HG02571 (cell line): ENCODE data around the gene PRKX.
"Not testable (repeated sequence)": the region's sequence is repeated elsewhere in the genome, so short reads cannot be mapped to it uniquely, and the experiment has no call there.

ENCODE experiments used
- ATAC-seq: cut with Tn5 transposase; IDR thresholded peaks from one replicate; pipeline ENCODE4 v1.9.1; 2021; ENCODE audit warnings: mild to moderate bottlenecking, moderate library complexity; ENCODE audit not compliant: unreplicated experiment

PRKX gene

DNA sequence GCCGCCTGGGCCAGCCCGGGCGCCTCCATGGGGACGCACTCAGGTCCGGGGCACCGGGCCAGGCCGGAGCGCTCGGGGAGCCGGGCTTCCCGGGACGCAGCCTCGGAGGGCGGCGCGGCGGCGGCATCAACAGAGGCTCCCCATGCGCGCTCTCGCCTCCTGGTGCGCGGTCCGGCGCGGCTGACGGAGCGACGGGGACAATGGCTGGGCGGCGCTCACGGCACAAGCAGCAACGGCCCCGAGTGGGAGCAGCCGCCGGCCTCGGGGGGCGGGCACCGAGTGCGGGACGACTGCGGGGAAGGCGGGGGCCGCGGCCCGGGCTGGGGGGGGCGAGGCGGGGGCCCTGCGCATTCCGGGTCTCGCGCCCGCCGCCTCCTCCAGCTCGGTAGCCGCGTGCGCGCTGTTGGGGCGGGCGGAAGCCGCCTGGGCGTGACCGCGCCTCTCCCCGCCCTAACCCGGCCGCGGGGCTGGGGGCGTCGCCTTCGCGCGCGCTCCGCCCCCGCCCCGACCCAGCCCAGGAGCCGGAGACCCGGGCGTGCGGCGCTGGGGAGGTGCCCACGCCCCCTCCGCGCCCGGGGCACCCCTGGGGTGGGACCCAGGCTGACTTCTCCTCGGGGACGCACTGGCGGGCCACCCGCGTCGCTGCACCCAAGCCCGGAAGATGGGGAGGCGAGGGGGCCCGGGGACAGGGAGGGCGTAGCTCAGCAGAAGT lies at the start of gene PRKX:
Gene PRKX, minus strand, starts transcription at position 425 of the 712 bp plus-strand sequence. Its CDS starts 396 bp downstream, at position 29.
- peak; percentile 69 for ATAC-seq

GRCh38 chrX:3763111-3763510 lies 49.7 kb upstream of the PRKX start:
- ATAC-seq = no peak

- ATAC-seq = no peak
These were observed 44.1 kb upstream of the PRKX start for GRCh38 chrX:3757510-3758025.

- ATAC-seq = no peak
These were observed 34.7 kb upstream of the PRKX start for GRCh38 chrX:3748052-3748559.

- no peak for ATAC-seq
These were observed 30.5 kb upstream of the PRKX start for GRCh38 chrX:3743801-3744439.

GRCh38 chrX:3740946-3741345 lies 27.5 kb upstream of the PRKX start:
- not testable (repeated sequence) for ATAC-seq

GRCh38 chrX:3738509-3738908 lies 25.1 kb upstream of the PRKX start:
- no peak for ATAC-seq

DNA sequence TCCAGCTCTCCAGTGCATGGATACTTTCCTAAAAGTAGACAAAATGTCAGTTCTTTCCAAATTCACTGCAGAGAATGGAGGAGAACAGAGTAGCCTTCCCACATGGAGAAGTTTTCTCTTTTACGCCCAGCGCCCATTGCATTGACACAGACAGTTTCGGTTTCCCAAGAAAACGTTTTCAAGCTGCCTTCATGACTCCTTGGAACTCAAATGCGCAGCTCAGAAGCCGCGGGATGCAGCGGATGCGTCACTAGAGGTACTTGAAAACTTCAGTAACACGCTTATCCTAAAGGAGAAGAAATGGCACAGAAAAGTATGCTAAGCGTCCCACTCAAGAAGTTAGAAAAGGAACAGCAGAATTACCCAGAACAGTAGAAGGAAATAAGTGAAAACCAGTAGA lies 23.1 kb upstream of the PRKX start:
- ATAC-seq = not testable (repeated sequence)

DNA sequence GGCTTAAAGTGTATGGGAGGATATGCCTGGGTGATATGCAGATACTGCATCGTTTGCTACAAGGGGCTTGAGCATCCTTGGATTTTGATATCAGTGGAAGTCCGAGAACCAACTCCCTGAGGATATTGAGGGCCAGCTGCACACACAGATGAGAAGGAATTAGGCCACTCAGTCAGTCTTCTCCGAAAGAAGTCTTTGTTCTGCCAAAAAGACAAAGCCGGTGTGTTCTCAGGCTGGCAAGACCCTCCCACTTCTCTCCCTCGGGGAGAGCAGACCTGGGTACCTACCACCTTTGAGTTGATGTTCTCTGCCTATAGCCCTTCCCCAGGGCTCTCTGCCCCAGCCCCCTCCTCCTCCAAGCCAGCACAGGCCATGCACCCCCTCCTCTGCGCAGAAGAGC lies 22.4 kb upstream of the PRKX start:
- not testable (repeated sequence) for ATAC-seq

DNA sequence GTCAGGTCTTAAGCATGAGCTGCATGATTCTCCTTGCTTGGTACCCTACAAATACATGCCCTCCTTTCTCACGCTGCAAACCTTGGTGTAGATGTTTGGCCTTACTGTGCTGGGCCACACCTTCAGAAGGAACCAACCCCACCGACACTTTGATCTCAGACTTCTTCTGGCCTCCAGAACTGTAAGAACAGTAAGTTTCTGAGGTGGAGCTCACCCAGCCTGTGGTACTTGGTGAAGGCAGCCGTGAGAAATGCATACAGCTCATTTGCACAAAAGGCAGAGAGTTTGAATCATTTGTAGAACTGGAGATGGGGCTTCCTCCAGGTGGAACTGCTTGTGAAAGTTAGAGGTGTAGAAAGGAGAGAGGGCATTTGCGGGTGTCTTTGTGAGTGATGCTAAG lies 21.0 kb upstream of the PRKX start:
- ATAC-seq = not testable (repeated sequence)

DNA sequence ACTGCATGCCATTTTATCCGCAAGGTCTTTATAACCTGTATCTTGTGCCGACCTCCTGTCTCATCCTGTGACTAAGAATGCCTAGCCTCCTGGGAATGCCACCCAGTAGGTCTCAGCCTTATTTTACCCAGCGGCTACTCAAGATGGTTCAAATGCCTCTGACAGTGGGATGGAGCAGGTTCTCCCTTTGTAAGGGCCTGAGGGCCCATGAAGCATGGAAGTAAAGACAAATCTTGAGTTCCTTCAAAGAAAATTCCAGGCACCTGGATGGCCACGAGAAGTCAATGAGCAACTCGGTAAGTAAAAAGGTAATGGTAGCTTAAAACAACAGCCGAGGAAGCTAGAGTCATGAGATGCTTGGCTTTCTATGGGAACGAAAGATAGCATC lies 19.6 kb upstream of the PRKX start:
- no peak for ATAC-seq

DNA sequence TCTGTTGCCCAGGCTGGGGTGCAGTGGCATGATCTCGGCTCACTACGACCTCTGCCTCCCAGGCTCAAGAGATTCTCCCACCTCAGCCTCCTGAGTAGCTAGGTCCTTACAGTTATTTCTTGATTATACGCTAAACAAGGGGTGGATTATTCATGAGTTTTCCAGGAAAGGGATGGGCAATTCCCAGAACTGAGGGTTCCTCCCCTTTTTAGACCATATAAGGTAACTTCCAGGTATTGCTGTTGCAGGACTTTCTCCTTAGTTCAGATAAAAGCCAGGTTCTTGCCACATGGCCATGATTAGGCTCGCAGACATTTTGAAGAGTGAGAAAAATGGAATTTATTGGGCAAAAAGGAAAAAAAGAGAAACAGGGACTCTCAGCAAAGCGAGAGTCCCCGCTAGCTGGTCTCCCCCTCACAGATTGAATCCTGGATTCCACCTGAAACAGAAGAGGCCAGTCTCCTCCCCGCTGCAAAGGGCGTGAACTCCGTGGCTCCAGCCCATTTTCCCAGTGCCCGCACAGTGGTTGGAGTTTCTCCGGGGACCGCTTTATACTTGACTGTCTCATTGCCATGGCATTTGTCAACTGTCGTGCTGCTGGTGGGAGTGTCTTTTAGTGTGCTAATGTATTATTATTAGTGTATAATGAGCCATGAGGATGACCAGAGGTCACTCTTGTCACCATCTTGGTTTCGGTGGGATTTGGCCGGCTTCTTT lies 19.0 kb upstream of the PRKX start:
- not testable (repeated sequence) for ATAC-seq

GRCh38 chrX:3728454-3728853 lies 15.0 kb upstream of the PRKX start:
- ATAC-seq = no peak

GRCh38 chrX:3723460-3723859 lies 10.0 kb upstream of the PRKX start:
- not testable (repeated sequence) for ATAC-seq

DNA sequence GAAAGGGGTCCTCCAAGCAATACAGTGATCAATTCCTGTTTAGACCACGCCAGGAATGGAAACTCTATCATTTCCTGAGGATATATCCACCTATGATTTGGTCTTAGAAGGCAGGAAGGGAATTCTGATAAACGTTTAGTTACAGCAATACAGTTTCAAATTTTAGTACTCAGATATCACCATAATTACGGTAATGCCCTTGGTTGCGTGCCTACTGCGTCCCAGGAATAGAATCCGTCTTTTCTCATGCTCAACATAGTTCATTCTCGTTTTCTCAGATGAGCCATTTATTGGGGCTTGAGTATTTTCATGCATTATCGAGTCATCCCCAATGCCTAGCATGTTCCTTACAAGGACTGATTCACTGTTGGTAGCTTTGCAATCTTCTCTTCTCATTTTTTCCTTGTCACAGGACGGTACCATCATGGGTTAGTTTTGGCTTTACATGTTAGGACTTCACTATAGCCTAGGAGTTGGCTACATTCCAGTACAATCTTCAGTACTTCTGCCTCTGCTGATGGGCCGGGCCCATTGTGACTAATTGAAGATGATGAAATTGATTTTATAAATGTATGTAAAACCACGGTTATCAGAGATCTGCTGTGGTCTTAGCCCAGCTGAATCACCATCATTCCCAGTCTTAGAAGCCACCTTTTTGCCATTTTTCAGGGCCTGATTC lies 4.4 kb upstream of the PRKX start:
- ATAC-seq = no peak

DNA sequence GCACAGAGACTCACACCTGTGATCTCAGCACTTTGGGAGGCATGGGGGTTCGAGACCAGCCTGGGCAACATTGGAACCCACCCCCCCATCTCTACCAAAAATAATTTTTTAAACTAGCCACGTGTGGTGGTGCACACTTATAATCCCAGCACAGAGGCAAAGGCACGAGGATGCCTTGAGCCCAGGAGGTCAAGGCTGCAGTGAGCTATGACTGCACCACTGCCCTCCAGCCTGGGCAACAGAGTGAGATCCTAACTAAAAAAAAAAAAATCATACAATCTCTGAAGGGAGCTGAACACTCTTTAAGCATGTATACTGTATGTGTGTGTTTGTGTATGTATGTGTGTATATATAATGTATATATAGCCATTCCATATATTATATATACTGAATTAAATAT lies 2.5 kb upstream of the PRKX start:
- no peak for ATAC-seq

GRCh38 chrX:3714706-3715479 lies 1.4 kb upstream of the PRKX start:
- not testable (repeated sequence) for ATAC-seq

DNA sequence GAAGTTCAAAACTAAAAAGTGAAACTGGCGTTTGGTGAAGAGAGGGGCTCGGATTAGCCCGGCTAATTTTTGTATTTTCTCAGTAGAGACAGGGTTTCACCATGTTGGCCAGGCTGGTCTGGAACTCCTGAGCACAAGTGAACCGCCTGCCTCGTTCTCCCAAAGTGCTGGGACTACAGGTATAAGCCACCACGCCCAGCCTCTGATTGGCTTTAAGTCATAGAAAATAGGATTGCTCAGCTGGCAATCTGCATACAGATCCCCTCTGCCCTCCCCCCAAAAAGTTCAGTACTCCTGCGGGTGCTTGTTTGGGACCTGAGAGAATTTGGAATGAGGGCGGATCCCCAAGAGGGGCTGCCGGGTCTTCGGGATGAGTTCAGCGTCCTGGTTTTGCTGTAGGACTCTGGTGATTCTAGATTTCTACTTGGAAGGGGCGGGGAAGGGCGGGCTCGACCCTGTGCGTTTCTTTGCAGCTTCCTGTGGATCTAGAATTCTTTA lies 537 bp upstream of the PRKX start:
- no peak for ATAC-seq

GRCh38 chrX:3712870-3713224 lies 602 bp downstream of the PRKX start:
- peak; percentile 17 for ATAC-seq
